G401.6 (cell line): Measurements from ENCODE around the gene ZNF397.
A peak's percentile ranks its signal among the peaks of the same experiment; 100 is the strongest.

Source experiments
- FAIRE-seq: peaks from 2 replicates; lab custom pipeline; 2012; peaks lifted over from hg19 to GRCh38; lab: Jason Lieb, UNC

The ZNF397 gene

DNA sequence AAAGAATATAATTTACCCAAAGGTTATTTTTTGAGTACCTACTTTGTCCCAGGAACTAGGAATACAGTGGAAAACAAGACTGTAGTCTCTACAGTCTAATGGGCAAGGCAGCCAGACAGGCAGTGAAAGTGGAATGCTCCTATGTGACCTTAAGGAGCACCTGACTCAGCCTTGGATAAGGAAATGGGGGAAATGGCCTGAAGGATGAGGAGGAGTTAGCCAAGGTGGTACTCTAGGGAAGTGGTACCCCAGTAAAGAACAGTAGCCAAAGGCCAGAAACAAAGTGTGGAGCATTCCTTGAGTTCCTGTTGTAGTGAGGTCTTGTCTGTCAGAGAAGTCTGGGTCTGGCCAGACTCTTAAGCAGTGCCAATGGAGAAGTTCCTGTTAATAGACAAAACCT is 6.0 kb downstream of the ZNF397 start:
- FAIRE-seq, result no peak

DNA sequence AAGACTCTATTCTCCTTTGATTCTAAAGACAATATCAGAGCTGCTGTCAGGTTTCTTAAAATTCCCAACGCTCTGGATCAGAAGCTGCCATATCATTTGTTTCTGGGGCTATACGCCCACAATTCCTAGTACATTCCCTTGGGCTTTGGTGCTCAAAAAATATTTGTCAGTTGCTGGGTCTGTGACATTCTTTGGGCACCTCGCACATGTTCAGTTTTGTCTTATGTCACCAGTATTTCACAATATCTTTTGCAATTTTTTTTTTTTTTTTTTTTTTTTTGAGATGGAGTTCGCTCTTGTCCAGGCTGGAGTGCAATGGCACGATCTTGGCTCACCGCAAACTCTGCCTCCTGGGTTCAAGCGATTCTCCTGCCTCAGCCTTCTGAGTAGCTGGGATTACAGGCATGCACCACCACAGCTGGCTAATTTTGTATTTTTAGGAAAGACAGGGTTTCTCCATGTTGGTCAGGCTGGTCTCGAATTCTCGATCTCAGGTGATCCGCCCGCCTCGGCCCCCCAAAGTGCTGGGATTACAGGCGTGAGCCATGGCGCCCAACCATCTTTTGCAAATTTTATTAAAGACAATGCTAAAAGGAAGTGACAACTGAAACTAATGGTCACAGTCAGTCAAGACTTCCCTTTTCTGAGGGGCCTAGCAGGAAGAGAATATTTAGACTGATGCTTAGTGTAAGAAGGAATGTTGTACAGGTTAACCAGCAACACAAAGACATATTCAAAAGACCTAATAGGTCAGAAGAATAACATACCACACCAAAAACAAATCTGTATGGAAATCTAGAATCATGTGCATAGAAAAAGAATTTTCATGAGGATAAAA is 6.8 kb downstream of the ZNF397 start:
- no peak for FAIRE-seq

DNA sequence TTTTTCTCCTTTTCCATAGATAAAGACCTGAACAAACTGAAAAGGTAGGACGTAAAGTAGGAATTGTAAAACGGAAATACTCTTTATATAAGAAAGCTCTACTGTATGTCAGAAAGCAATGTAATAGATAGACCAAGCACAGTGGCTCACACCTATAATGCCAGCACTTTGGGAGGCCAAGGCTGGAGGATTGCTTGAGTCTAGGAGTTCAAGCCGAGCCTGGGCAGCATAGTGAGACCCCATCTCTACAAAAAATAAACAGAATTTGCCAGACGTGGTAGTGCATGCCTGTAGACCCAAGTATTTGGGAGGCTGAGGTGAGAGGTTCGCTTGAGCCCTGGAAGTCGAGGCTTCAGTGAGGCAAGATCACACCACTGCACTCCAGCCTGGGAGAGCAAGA is 7.6 kb downstream of the ZNF397 start:
- FAIRE-seq, result no peak

DNA sequence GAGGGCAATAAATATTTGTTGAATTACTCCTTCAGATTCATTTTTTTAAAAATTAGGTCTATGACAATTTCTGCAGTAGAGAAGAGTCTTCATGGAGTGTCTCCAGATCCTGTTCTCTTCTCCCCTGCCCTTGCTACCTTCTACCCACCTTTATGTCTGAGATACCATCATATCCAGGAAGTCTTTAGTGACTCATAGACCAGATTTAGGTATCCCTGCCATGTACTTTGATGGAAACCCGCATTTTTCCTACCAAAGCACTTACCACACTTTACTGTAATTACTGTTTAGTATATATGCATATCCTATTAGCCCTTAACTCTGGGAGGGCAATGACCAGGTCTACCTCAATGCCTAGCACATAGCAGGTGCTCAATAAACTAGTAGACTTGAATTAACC is 11.6 kb downstream of the ZNF397 start:
- no peak for FAIRE-seq

- FAIRE-seq, result no peak
Observed at GRCh38 chr18:35253655-35254287, 12.9 kb downstream of the ZNF397 start.

DNA sequence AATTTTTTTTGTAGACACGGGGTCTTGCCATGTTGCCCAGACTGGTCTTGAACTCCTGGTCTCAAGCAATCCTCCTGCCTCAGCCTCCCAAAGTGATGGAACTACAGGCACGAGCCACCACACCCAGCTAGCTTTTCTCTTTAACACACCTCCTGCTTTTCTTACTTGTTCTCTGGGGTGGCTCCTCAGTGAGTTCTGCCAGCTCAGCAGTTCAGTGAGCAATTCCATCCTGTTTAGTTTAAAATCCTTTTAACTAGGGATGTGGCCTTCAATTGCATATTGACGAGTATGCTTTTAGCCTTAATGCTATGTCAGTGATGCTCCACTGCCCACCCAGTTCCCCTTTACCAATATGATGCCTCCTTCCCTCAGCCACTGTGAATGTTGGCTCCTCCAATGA is 16.1 kb downstream of the ZNF397 start:
- no peak for FAIRE-seq

GRCh38 chr18:35264409-35264808 is 23.6 kb downstream of the ZNF397 start:
- no peak for FAIRE-seq

DNA sequence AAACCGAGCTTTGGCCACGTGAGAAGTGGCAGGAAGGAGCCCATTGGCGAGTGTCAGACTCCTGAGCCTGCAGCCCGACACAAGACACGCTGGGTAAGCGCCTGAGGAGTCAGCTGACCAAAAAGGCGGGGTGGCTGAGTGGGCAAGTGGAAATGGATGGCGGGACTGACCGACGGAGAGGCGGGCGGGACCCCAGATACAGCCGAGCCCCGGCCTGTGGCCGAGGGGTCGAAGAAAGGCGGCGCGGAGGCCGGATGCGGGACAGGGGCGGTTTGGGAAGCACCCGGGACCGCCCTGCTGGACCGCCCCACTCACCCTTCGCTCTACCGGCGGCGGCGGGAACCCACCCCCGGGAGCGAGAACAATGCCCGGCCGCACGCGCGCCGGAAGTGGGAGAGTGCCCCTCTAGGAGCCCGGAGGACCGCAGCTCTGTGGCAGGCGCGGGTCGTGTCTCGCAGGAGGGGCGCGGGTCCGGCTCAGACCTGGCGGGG is 26.4 kb downstream of the ZNF397 start:
- FAIRE-seq, result no peak

DNA sequence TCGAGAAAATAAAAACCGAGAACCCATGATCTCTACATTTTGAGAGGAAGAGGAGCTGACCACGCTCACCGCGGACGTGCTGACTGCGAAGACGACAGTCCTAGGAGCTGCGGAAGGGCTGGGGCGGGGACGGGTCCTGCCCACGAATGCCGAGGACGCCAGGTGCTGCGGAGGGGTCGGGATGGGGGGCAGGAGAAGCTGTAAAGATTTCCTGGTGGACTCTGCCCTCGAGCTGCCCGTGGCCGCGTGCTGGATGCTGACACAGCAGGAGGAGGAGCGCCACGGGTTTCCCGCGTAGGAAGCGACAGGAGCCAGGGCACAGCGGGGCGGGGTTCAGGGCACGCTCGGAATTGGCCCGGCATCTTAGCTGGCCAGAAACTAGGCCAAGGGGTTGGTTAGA is 27.0 kb downstream of the ZNF397 start:
- FAIRE-seq, result no peak

GRCh38 chr18:35268821-35269220 is 28.0 kb downstream of the ZNF397 start:
- FAIRE-seq, result no peak

- FAIRE-seq, result no peak
Observed at GRCh38 chr18:35271656-35272055, 30.8 kb downstream of the ZNF397 start.

- no peak for FAIRE-seq
Observed at GRCh38 chr18:35276267-35276666, 35.4 kb downstream of the ZNF397 start.

- no peak for FAIRE-seq
Observed at GRCh38 chr18:35277633-35278032, 36.8 kb downstream of the ZNF397 start.

- no peak for FAIRE-seq
Observed at GRCh38 chr18:35278085-35278484, 37.3 kb downstream of the ZNF397 start.

DNA sequence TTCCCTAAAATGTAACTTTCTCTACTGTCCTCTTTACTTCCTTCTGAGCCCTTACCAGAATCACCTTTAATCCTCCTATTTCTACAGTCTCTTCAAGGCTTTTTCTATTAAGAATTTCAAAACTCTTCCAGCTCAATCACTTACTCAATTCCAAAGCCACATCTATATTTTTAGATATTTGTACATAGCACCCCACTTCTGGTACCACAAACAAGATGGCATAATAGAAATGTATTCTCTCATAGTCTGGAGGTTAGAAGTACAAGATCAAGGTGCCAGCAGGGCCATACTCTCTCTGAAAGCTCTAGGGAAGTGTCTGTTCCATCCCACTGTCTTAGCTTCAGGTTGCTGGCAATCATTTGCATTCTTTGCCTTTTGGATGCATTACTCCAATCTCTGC is 38.1 kb downstream of the ZNF397 start:
- FAIRE-seq, result no peak

DNA sequence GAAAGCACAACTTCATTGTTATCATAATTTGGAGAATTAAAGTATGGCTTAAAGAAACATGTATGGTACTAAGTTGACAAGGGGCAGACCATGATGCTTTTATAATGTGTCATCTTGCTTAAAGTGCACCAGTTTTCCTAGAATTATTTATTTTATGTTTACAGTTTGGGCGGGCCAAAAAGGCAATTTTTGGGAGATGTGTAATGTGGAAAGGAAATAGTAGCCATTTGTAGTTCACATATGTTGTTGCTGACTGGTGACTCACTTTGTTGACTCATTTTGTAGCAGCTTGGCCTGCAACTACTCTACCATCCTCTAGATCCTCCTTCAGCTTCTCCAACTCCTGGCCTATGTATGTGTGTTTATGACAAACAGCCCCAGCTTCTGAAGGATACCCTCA is 41.5 kb downstream of the ZNF397 start:
- FAIRE-seq, result no peak

GRCh38 chr18:35283923-35284794 is 43.3 kb downstream of the ZNF397 start:
- FAIRE-seq, result no peak

DNA sequence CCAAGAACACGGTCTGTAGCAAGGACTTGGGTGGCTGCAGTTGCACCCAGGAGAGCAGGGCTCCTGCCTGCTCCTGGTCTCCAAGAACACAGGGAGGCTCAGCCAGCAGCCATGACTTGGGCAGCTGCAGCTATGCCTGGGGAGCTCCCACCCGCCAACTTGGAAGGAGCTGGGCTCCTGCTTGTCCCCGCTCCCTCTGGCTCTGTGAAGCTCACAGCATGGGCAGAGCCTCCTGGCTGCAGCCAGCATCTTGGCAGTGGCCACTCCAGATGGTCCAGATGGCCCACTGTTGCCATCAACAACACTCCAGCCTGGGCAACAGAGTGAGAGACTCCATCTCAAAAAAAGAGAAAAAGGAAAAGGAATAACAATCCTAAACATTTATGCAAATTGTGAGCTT is 44.0 kb downstream of the ZNF397 start:
- no peak for FAIRE-seq

DNA sequence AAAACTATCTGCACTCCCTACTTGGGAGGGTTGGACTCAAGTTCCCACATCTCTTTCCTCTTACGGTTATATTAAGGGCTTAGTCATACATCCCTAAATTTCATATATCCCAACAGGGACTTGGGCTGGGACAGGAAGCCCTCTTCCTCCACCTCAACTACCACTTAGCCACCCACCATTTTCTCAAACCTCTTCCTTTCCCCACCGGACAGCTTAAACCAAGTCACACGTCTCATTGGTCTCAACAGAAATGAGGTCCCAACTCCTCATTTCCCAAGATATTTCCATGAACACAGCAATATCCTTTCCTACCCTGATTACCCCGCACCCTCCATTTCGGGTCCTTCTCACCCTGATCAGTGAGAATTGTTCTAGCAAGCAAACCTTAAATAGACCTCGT is 48.5 kb downstream of the ZNF397 start:
- FAIRE-seq, result no peak

- no peak for FAIRE-seq
Observed at GRCh38 chr18:35289727-35290093, 48.9 kb downstream of the ZNF397 start.

- FAIRE-seq, result peak; percentile 89
Observed at GRCh38 chr18:35290094-35290735, 49.4 kb downstream of the ZNF397 start, which contains the start of gene ZSCAN30. ZSCAN30 (minus strand) TSS chr18:35290229; CDS start chr18:35264352, 25,877 bp downstream.

DNA sequence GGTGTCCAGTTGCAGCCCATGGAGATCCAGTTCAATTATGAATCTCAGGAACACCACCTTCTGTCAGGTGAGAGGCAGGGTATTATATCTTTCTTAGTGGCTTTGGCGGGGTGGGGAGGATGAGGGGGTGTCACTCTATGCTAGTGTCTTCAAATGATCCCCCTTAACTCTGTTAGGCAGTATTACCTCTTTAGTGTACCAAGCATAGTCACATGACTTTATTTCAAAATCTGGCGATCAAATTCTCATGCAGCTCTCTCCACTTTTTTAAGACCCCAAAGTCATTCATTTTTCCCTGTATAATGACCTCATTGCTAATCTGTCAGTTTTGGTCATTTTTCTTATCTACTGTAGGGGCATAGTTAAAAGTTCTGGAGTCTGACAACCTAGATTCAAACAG is 50.3 kb downstream of the ZNF397 start:
- FAIRE-seq, result no peak
